GM21528 (cell line): ENCODE results near the gene SYVN1.
A peak's percentile ranks its signal among the peaks of the same experiment; 100 is the strongest.
"Not testable (repeated sequence)": the region's sequence is repeated elsewhere in the genome, so short reads cannot be mapped to it uniquely, and the experiment has no call there.

Experiments used
- ATAC-seq: cut with Tn5 transposase; IDR thresholded peaks from one replicate; pipeline ENCODE4 v1.9.1; 2021; ENCODE audit warnings: mild to moderate bottlenecking, moderate library complexity; ENCODE audit not compliant: unreplicated experiment, low FRiP score

SYVN1 gene

GRCh38 chr11:65128182-65129145 lies 5.9 kb downstream of the SYVN1 start:
- no peak for ATAC-seq

- ATAC-seq: no peak
Observed at GRCh38 chr11:65127473-65128181, 6.7 kb downstream of the SYVN1 start.

DNA sequence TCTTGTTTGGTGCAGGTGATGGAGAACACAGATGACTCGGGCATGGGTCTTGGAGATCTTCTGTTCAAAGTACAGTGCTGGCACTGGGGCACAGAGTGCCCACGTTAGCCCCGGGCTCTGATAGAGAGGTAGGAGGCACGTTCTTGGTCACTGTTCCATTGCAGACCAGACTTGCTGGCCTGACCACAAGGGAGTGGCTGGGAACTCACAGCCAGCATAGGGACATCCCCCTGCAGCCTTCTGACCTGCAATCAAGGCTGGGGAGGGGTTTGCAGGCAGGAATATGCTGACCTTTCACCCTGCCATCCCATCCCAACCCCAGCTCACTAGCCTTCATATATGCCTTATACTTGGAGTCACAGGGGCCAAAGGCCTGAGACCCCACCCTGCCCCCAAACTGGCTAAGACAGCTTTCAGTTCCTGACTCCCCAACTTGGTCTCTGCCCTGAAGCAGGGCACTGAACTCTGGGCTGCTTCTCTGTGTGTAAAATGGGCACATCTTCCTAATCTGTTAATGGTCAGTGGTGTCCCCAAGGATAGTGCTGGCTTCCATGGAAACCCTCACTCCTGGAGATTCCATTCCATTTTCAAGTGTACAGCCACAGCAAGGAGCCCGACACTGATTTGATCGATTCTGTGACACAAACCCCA lies 7.6 kb downstream of the SYVN1 start:
- no peak for ATAC-seq

DNA sequence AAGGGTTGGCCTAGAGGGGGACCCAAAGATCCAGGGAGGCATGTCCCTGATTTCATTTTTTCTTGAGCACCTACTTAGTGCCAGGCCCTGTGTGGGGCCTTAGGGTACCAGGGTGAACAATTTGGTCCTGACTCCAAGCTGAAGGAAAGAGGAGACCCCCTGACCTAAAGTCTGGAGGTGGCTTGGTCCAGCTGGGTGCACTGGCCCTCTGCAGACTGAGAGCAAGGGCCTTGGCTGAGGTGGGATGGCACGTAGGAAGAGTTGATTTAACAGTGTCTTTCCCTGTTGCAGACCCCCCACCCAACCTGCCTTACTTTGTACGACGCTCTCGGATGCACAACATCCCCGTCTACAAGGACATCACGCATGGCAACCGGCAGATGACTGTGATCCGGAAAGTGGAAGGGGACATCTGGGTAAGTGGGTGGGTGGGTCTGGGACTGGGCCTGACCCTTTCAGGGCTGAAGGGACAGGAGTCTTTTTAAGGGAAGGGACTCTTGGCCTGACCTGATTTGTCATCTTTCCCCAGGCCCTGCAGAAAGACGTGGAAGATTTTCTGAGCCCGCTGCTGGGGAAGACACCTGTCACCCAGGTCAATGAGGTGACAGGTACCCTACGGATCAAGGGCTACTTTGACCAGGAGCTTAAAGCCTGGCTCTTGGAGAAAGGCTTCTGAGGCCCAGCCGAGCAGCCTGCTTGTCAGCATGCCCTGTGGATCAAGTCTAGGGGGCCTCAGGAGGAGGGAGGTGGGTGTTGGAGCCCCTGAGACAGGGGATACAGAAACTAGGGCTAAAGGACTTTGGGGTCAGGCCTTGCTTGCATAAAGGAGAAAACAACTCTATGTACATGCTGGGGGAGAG lies 8.9 kb downstream of the SYVN1 start:
- ATAC-seq: no peak

DNA sequence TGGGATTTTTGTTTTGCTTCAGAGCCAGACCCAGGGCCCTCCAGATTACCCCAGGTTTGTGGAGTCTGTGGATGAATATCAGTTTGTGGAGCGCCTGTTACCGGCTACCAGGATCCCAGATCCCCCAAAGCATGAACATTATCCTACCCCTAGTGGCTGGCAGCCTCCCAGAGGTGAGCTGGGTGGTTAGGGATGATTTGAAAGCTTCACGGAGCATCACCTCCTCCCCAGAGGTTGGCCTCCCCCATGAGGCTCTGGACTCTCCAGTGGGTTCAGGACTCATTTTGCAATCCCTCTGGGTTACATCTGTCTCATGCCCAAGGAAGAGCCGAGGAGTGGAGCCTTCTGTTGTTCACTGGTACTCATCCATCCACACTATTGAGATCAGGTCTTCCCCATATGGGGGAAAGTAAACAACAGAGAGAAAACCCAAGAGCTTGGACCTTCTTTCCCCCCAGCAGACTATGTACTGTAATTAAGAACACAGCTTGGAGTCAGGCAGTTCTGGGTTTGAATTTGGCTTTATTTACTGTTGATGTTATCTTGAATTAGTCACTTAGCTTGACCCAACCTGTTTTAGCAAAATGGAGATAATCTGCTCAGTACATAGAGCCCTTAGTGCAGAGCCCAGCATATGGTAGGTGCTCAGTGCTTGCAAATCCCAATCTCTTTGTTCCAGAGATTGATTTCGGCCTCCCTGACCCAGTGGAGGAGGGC lies 9.7 kb downstream of the SYVN1 start:
- ATAC-seq: no peak

- ATAC-seq: peak; percentile 66
Observed at GRCh38 chr11:65121865-65122696, 12.2 kb downstream of the SYVN1 start, which contains the start of the genes FAU and MRPL49. TSS of gene FAU (minus strand) at chr11:65122134. CDS start at chr11:65121813, 321 bp downstream. TSS of gene MRPL49 (plus strand) at chr11:65122321. CDS start at chr11:65122347, 26 bp downstream.

- ATAC-seq: no peak
Observed at GRCh38 chr11:65121447-65121864, 12.9 kb downstream of the SYVN1 start.

DNA sequence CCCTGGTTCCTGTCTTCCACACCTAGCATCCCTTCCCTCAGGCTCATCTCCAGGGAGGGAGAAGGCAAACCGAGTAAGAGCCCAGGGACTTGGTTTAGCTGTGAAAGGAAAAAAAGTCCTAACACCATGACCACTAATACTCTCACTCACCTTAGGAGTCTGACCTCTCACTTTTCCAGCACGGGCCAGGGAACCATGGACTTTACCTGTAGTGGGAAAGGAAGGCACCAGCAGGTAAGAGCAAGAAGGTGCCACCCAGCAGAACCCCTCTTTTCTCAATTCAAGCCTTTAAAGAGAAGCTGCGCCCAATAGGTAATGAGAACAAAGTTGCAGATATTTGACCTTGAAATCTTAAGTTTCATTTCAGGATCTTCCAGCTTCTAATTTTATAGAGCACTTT lies 13.5 kb downstream of the SYVN1 start:
- ATAC-seq: no peak

DNA sequence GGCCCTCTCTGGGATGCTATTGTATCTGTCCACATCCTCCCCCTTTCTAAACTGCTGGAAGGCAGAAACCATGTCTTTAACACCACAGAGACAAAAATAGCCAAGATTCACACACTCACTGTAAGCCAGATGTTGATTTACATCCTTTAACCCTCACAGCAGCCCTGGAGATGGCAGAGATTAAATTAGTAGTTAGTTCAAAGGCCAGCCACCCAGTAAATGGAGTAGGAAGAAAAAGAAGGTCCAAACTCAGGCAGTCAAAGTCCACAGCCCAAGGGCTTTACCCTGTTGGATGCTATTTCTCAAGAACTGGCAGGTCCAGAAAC lies 14.7 kb downstream of the SYVN1 start:
- ATAC-seq: no peak

DNA sequence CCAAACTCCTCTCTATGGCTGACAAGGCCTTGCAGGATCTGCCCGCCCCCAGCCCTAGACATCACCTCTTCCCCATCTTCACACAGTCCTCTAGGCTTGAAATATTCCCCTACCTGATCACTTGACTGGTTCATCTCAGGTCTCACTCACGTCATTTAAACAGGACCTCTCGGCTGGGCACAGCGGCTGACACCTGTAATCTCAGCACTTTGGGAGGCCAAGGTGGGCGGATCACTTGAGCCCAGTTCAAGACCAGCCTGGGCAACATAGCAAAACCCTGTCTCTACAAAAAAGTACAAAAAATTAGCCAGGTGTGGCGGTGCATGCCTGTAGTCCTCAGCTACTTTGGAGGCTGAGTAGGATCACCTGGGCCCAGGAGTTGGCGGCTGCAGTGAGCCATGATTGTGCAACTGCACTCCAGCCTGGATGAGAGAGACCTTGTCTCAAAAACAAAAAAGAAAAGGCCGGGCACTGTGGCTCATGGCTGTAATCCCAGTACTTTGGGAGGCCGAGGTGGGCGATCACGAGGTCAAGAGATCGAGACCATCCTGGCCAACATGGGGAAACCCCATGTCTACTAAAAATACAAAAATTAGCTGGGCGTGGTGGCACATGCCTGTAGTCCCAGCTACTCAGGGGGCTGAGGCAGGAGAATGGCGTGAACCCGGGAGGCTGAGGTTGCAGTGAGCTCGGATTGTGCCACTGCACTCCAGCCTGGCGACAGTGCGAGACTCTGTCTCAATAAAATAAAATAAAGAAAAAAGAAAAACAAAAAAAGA lies 15.2 kb downstream of the SYVN1 start:
- ATAC-seq: not testable (repeated sequence)

DNA sequence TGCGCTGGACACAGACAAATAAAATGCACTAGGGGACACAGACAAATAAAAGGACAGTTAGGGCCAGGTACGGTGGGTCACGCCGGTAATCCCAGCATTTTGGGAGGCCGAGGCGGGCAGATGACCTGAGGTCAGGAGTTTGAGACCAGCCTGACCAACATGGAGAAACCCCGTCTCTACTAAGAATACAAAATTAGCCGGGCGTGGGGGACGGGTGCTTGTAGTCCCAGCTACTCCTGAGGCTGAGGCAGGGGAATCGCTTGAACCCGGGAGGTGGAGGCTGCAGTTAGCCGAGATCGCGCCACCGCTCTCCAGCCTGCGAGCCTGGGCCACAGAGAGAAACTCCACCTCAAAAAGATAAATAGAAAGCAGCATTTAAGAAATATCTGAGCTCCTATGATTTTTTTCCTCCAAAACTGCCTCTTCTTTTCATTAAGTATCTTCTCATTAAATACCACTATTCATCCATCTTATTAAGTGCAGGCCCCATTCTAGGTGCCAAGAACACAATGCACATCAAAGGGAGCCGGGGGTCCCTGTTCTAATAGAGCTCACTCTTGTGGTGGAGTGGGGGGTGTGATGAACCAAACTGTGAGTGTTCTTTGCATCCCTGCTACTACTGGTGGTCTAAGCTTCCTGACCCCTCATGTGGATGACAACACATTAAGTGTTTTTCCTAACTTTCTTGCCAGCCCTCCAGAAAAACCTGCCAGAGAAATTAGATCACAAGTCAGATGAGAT lies 16.1 kb downstream of the SYVN1 start:
- no peak for ATAC-seq

DNA sequence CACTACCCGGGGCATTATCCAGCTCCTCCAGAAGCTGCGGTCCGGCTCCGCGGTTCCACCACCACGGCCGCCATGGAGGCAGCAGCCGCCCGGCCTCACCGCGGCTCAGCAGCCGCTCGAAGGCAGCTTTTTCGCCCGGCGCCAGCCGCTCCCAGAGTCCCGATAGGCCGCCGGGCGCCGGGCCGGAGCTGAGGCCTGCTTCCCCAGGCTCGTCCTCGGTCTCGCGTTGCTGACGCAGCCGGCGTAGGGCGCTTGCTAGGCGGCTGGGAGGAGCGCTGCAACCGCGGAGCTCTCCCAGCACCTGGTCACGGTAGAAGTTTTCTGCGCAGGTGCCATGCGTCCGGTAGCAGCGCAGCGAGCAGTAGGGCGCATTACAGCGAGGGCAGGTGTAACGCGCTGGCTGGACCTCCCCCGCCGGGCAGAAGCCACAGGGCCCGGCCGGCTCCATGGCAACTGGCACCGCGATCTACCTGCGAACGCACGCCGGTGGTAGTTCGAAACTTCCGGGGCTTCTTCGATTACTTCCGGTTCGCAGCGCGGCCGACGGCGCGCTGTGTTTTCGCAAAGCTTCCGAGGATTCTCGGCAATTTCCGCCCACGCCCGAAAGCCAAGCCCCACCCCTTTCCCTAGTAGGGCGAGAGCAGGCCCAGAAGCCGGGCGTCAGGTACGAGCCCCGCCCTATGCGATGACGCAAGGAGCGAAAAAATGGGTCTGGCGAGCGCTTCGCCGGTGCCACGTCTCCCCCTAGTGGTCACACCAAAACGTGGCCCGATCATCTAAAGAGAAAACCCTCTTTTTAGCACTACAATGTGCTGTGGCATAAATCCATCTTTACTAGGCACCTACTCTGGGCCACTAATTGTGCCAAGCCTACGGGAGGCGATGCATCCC lies 16.9 kb downstream of the SYVN1 start, which contains the start of gene ZNHIT2:
Gene ZNHIT2 (minus strand): TSS at position 496 of the 891 bp plus-strand sequence. CDS start 48 bp downstream, at position 448.
- ATAC-seq: peak; percentile 54

- peak; percentile 3 for ATAC-seq
Observed at GRCh38 chr11:65116370-65117205, 17.7 kb downstream of the SYVN1 start.

- ATAC-seq: no peak
Observed at GRCh38 chr11:65115361-65116082, 18.8 kb downstream of the SYVN1 start.
